ENCODE measurements around the gene SERHL2.
"Not testable (repeated sequence)": the region's sequence is repeated elsewhere in the genome, so short reads cannot be mapped to it uniquely, and the experiment has no call there.

The SERHL2 gene

GRCh38 chr22:42536634-42537033 lies 17.1 kb upstream of the SERHL2 start:
- not testable (repeated sequence) for H3K36me3 ChIP-seq (ENCODE audit: insufficient read depth, low read length); H3K9me3 ChIP-seq (replicated peaks; ENCODE audit: low read length); H3K9ac ChIP-seq (ENCODE audit: low read depth, low read length)

GRCh38 chr22:42537199-42537831 lies 16.4 kb upstream of the SERHL2 start:
- not testable (repeated sequence) for H3K4me2 ChIP-seq (ENCODE audit: low read length); H3K9me3 ChIP-seq (replicated peaks; ENCODE audit: low read length); H3K27me3 ChIP-seq (ENCODE audit: control insufficient read depth, insufficient read depth, low read length); H3K9ac ChIP-seq (ENCODE audit: low read depth, low read length); H3K4me3 ChIP-seq (ENCODE audit: low read length); H3K36me3 ChIP-seq (ENCODE audit: insufficient read depth, low read length)
- peaks cover 24% of the 10 kb centered on the region for H3K4me1 ChIP-seq (ENCODE audit: control insufficient read depth, insufficient read depth, low read length)

More at GRCh38 chr22:42536634-42537033, 17.1 kb upstream of the SERHL2 start:
- not testable (repeated sequence) for H3K4me2 ChIP-seq (ENCODE audit: low read length); H3K4me3 ChIP-seq (ENCODE audit: low read length); H3K27me3 ChIP-seq (ENCODE audit: control insufficient read depth, insufficient read depth, low read length)
- peaks cover 24% of the 10 kb centered on the region for H3K4me1 ChIP-seq (ENCODE audit: control insufficient read depth, insufficient read depth, low read length)

- H3K4me3 ChIP-seq (ENCODE audit: low read length), result not testable (repeated sequence)
- peaks cover 24% of the 10 kb centered on the region for H3K4me1 ChIP-seq (ENCODE audit: control insufficient read depth, insufficient read depth, low read length)
These were observed 14.5 kb upstream of the SERHL2 start for GRCh38 chr22:42539236-42539771.

GRCh38 chr22:42544686-42545085 lies 9.1 kb upstream of the SERHL2 start:
- peaks cover 12% of the 10 kb centered on the region for H3K27me3 ChIP-seq (ENCODE audit: control insufficient read depth, insufficient read depth, low read length)
- H3K36me3 ChIP-seq (ENCODE audit: insufficient read depth, low read length), result no peaks in the 10 kb centered on the region
- peaks cover 3% of the 10 kb centered on the region for H3K4me1 ChIP-seq (ENCODE audit: control insufficient read depth, insufficient read depth, low read length)
- no peak overlapping the region for H3K4me3 ChIP-seq (ENCODE audit: low read length)
- H3K9me3 ChIP-seq (replicated peaks; ENCODE audit: low read length), result no peaks in the 10 kb centered on the region
- no peak overlapping the region for H3K9ac ChIP-seq (ENCODE audit: low read depth, low read length)
- H3K4me2 ChIP-seq (ENCODE audit: low read length), result no peak overlapping the region

More at GRCh38 chr22:42539236-42539771, 14.5 kb upstream of the SERHL2 start:
- H3K27me3 ChIP-seq (ENCODE audit: control insufficient read depth, insufficient read depth, low read length); H3K9me3 ChIP-seq (replicated peaks; ENCODE audit: low read length); H3K9ac ChIP-seq (ENCODE audit: low read depth, low read length); H3K4me2 ChIP-seq (ENCODE audit: low read length); H3K36me3 ChIP-seq (ENCODE audit: insufficient read depth, low read length): not testable (repeated sequence)

- Histone ChIP-seq H3K9ac (ENCODE audit: low read depth, low read length) (no peak overlapping the region), H3K4me3 (ENCODE audit: low read length) (no peak overlapping the region), H3K4me1 (ENCODE audit: control insufficient read depth, insufficient read depth, low read length) (no peaks in the 10 kb centered on the region), H3K4me2 (ENCODE audit: low read length) (no peak overlapping the region), H3K9me3 (replicated peaks; ENCODE audit: low read length) (no peaks in the 10 kb centered on the region), H3K36me3 (ENCODE audit: insufficient read depth, low read length) (no peaks in the 10 kb centered on the region), H3K27me3 (ENCODE audit: control insufficient read depth, insufficient read depth, low read length) (peaks cover 21% of the 10 kb centered on the region)
These were observed 6.2 kb upstream of the SERHL2 start for GRCh38 chr22:42547562-42547961.

- not testable (repeated sequence) for H3K9ac ChIP-seq (ENCODE audit: low read depth, low read length); H3K4me2 ChIP-seq (ENCODE audit: low read length); H3K36me3 ChIP-seq (ENCODE audit: insufficient read depth, low read length); H3K4me3 ChIP-seq (ENCODE audit: low read length); H3K9me3 ChIP-seq (replicated peaks; ENCODE audit: low read length); H3K4me1 ChIP-seq (ENCODE audit: control insufficient read depth, insufficient read depth, low read length)
- H3K27me3 ChIP-seq (ENCODE audit: control insufficient read depth, insufficient read depth, low read length), result peaks cover 21% of the 10 kb centered on the region
These were observed 5.6 kb upstream of the SERHL2 start for GRCh38 chr22:42548126-42548525.

GRCh38 chr22:42548597-42549330 lies 5.0 kb upstream of the SERHL2 start:
- no peak overlapping the region for H3K4me3 ChIP-seq (ENCODE audit: low read length)
- peaks cover 21% of the 10 kb centered on the region for H3K27me3 ChIP-seq (ENCODE audit: control insufficient read depth, insufficient read depth, low read length)
- peaks cover 4% of the 10 kb centered on the region for H3K4me1 ChIP-seq (ENCODE audit: control insufficient read depth, insufficient read depth, low read length)
- no peaks in the 10 kb centered on the region for H3K9me3 ChIP-seq (replicated peaks; ENCODE audit: low read length)
- no peak overlapping the region for H3K9ac ChIP-seq (ENCODE audit: low read depth, low read length)
- H3K36me3 ChIP-seq (ENCODE audit: insufficient read depth, low read length), result no peaks in the 10 kb centered on the region
- H3K4me2 ChIP-seq (ENCODE audit: low read length), result no peak overlapping the region

- H3K4me3 ChIP-seq (ENCODE audit: low read length), result no peak overlapping the region
- no peak overlapping the region for H3K9ac ChIP-seq (ENCODE audit: low read depth, low read length)
- H3K9me3 ChIP-seq (replicated peaks; ENCODE audit: low read length), result no peaks in the 10 kb centered on the region
- no peaks in the 10 kb centered on the region for H3K36me3 ChIP-seq (ENCODE audit: insufficient read depth, low read length)
- H3K4me1 ChIP-seq (ENCODE audit: control insufficient read depth, insufficient read depth, low read length), result peaks cover 11% of the 10 kb centered on the region
- H3K4me2 ChIP-seq (ENCODE audit: low read length), result no peak overlapping the region
- peaks cover 21% of the 10 kb centered on the region for H3K27me3 ChIP-seq (ENCODE audit: control insufficient read depth, insufficient read depth, low read length)
These were observed 4.3 kb upstream of the SERHL2 start for GRCh38 chr22:42549331-42550060.

- H3K4me3 ChIP-seq (ENCODE audit: low read length); H3K9me3 ChIP-seq (replicated peaks; ENCODE audit: low read length); H3K4me2 ChIP-seq (ENCODE audit: low read length); H3K9ac ChIP-seq (ENCODE audit: low read depth, low read length); H3K36me3 ChIP-seq (ENCODE audit: insufficient read depth, low read length): not testable (repeated sequence)
- peaks cover 11% of the 10 kb centered on the region for H3K4me1 ChIP-seq (ENCODE audit: control insufficient read depth, insufficient read depth, low read length)
- peaks cover 21% of the 10 kb centered on the region for H3K27me3 ChIP-seq (ENCODE audit: control insufficient read depth, insufficient read depth, low read length)
These were observed 1.5 kb upstream of the SERHL2 start for GRCh38 chr22:42552294-42552647.

- H3K4me2 ChIP-seq (ENCODE audit: low read length), result no peak overlapping the region
- no peak overlapping the region for H3K4me3 ChIP-seq (ENCODE audit: low read length)
- no peaks in the 10 kb centered on the region for H3K4me1 ChIP-seq (ENCODE audit: control insufficient read depth, insufficient read depth, low read length)
- H3K9me3 ChIP-seq (replicated peaks; ENCODE audit: low read length), result no peaks in the 10 kb centered on the region
- no peaks in the 10 kb centered on the region for H3K27me3 ChIP-seq (ENCODE audit: control insufficient read depth, insufficient read depth, low read length)
- no peak overlapping the region for H3K9ac ChIP-seq (ENCODE audit: low read depth, low read length)
- no peaks in the 10 kb centered on the region for H3K36me3 ChIP-seq (ENCODE audit: insufficient read depth, low read length)
These were observed 6.6 kb downstream of the SERHL2 start for GRCh38 chr22:42560381-42560780.

- H3K36me3 ChIP-seq (ENCODE audit: insufficient read depth, low read length), result no peaks in the 10 kb centered on the region
- H3K9ac ChIP-seq (ENCODE audit: low read depth, low read length), result no peak overlapping the region
- no peak overlapping the region for H3K4me3 ChIP-seq (ENCODE audit: low read length)
- no peak overlapping the region for H3K4me2 ChIP-seq (ENCODE audit: low read length)
- no peaks in the 10 kb centered on the region for H3K9me3 ChIP-seq (replicated peaks; ENCODE audit: low read length)
- H3K4me1 ChIP-seq (ENCODE audit: control insufficient read depth, insufficient read depth, low read length), result no peaks in the 10 kb centered on the region
- no peaks in the 10 kb centered on the region for H3K27me3 ChIP-seq (ENCODE audit: control insufficient read depth, insufficient read depth, low read length)
These were observed 7.0 kb downstream of the SERHL2 start for GRCh38 chr22:42560781-42561180.

Measured in skeletal muscle satellite cell (primary cell).